ENCODE results near the gene CNKSR2. TPM values are rescaled to one million over a fixed set of nuclear protein-coding genes. Genes with fewer than 3 reads are reported as not detected.

Gene CNKSR2
- total and polyA plus RNA-seq, 2 of the 13 experiments (the other 11 are each of a cell fraction or from before 2014, with no cell fraction given) = not detected

DNA sequence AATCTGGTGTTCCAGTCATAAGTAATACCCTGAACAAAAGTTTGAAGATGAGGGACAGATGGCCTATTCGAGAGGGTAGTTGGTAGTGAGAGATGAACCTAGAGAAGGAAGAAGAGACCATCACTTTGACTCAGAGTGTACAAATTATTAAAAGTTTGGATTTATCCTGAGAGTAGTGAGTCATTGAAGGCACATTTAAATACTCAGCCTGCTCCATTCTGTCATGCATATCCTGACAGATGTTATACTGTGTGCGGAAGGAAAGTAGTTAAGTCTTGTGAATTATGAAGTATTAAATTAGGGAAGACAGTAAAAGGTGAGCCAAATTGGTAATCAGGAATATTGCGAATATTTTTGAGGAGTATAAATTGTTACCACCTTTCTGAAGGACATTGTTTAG is 190.8 kb downstream of the CNKSR2 start:
- in situ Hi-C loops (cut with HindIII; ENCODE audit: extremely low pct_ligation_motif_present, low pct_unique_long_range_greater_than_20kb) = no loop called here
- 36% methylated on average over 3 of the region's 3 CpGs for WGBS (ENCODE audit: low lambda C conversion rate)

DNA sequence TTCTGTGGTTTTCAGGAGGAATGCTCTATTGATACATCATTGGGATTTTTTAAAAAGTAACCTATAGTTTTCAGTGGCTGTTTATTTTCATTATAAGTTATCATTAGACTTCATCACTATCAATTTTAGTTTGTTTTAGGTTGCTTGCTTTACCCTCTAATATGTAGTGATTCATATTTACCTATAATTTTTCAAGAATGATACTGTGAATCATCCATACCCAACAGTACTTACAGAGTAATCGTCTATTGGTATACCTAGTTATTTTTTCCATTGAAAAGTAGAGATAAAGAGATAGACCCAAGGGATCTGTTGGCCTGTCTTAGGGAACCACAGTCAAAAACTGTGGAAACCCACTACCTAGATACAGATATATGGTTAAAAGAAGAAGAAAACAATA is 200.6 kb downstream of the CNKSR2 start:
- Histone ChIP-seq H3K36me3 (replicated peaks in 1 of 2; ENCODE audit: control insufficient read depth in 1 of 2, insufficient read depth in 2 of 2, low read length in 2 of 2) (no peaks in the 10 kb centered on the region), H2AFZ (ENCODE audit: low read length) (no peak overlapping the region), H3K27ac (ENCODE audit: extremely low read length, insufficient read depth, low read length) (no peak overlapping the region), H3K9ac (ENCODE audit: insufficient read depth, low read depth, low read length) (no peak overlapping the region), H3K27me3 (ENCODE audit: control insufficient read depth in 1 of 2, insufficient read depth in 2 of 2, low read length in 2 of 2) (no peaks in the 10 kb centered on the region), H4K20me1 (ENCODE audit: insufficient read depth, low read length) (no peaks in the 10 kb centered on the region), H3K4me1 (ENCODE audit: insufficient read depth, low read length) (no peaks in the 10 kb centered on the region), H3K79me2 (ENCODE audit: insufficient read depth, low read length) (no peaks in the 10 kb centered on the region), H3K4me2 (ENCODE audit: low read depth, low read length) (no peak overlapping the region), H3K4me3 (replicated peaks in 1 of 3; ENCODE audit: insufficient read depth in 1 of 3, low read depth in 2 of 3, low read length in 3 of 3) (no peak overlapping the region), H3K9me3 (ENCODE audit: low read length) (no peaks in the 10 kb centered on the region)
- POLR2A ChIA-PET = no interaction called here
- DNase-seq (ENCODE audit: low spot score) (no peak), FAIRE-seq (no peak), ATAC-seq (no peak)
- WGBS (ENCODE audit: low lambda C conversion rate) = 0% methylated on average over 1 of the region's 1 CpG
- intact Hi-C loops (cut with micrococcal nuclease; ENCODE audit: unreplicated experiment) = no loop called here
- in situ Hi-C loops (cut with HindIII; ENCODE audit: extremely low pct_ligation_motif_present, low pct_unique_long_range_greater_than_20kb) = no loop called here
- CTCF ChIA-PET (ENCODE audit: low intra/inter-chr PET ratio, low total read pairs) = no interaction called here
- BruUV-seq (replicated peaks) = no TSS peak
- no peak for TF ChIP-seq SIN3A (IDR thresholded peaks at IDR 0.05; ENCODE audit: borderline replicate concordance, low read depth, low read length)
- TF ChIP-seq ZNF570 (CRISPR knock-in tag; IDR thresholded peaks at IDR 0.05; ENCODE audit: borderline replicate concordance) = no peak
- no peak for TF ChIP-seq CENPT (CRISPR knock-in tag; IDR thresholded peaks at IDR 0.05; ENCODE audit: low read depth)
- TF ChIP-seq TFE3 (CRISPR knock-in tag; IDR thresholded peaks at IDR 0.05) = no peak
- no peak for TF ChIP-seq ZNF710 (CRISPR knock-in tag; IDR thresholded peaks at IDR 0.05; ENCODE audit: borderline replicate concordance)

More for the DNA sequence above, 190.8 kb downstream of the CNKSR2 start:
- H3K4me2 ChIP-seq (ENCODE audit: low read depth, low read length) = no peak overlapping the region
- H3K27me3 ChIP-seq (ENCODE audit: control insufficient read depth in 1 of 2, insufficient read depth in 2 of 2, low read length in 2 of 2) = no peaks in the 10 kb centered on the region
- no peak overlapping the region for H2AFZ ChIP-seq (ENCODE audit: low read length)
- H3K4me3 ChIP-seq (replicated peaks in 1 of 3; ENCODE audit: insufficient read depth in 1 of 3, low read depth in 2 of 3, low read length in 3 of 3) = no peak overlapping the region
- ATAC-seq (no peak), FAIRE-seq (no peak), DNase-seq (ENCODE audit: low spot score) (no peak)
- no peak overlapping the region for H3K27ac ChIP-seq (ENCODE audit: extremely low read length, insufficient read depth, low read length)
- no peaks in the 10 kb centered on the region for H3K4me1 ChIP-seq (ENCODE audit: insufficient read depth, low read length)
- intact Hi-C loops (cut with micrococcal nuclease; ENCODE audit: unreplicated experiment) = no loop called here
- TF ChIP-seq ZNF605 (CRISPR knock-in tag; IDR thresholded peaks at IDR 0.05) (no peak), ZNF383 (CRISPR knock-in tag; IDR thresholded peaks at IDR 0.05; ENCODE audit: borderline replicate concordance) (no peak), FOXP1 (IDR thresholded peaks at IDR 0.05) (no peak), FOXP1 (CRISPR knock-in tag; IDR thresholded peaks at IDR 0.05) (no peak), ZNF577 (CRISPR knock-in tag; IDR thresholded peaks at IDR 0.05; ENCODE audit: borderline replicate concordance, low read depth) (no peak), HMG20A (CRISPR knock-in tag; IDR thresholded peaks at IDR 0.05; ENCODE audit: borderline replicate concordance) (no peak), SIX4 (CRISPR knock-in tag; IDR thresholded peaks at IDR 0.05) (no peak), ZNF761 (CRISPR knock-in tag; conservative IDR thresholded peaks at IDR 0.05) (no peak), TRAFD1 (CRISPR knock-in tag; IDR thresholded peaks at IDR 0.05; ENCODE audit: borderline replicate concordance) (no peak)
- TF ChIP-seq, protein P1, sequence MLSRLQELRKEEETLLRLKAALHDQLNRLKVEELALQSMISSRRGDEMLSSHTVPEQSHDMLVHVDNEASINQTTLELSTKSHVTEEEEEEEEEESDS (CRISPR knock-in tag; IDR thresholded peaks at IDR 0.05; ENCODE audit: borderline replicate concordance) = no peak
- H3K79me2 ChIP-seq (ENCODE audit: insufficient read depth, low read length) = no peaks in the 10 kb centered on the region
- POLR2A ChIA-PET = no interaction called here
- no peaks in the 10 kb centered on the region for H3K36me3 ChIP-seq (replicated peaks in 1 of 2; ENCODE audit: control insufficient read depth in 1 of 2, insufficient read depth in 2 of 2, low read length in 2 of 2)
- no TSS peak for BruUV-seq (replicated peaks)
- H4K20me1 ChIP-seq (ENCODE audit: insufficient read depth, low read length) = no peaks in the 10 kb centered on the region
- H3K9me3 ChIP-seq (ENCODE audit: low read length) = no peaks in the 10 kb centered on the region
- CTCF ChIA-PET (ENCODE audit: low intra/inter-chr PET ratio, low total read pairs) = no interaction called here
- H3K9ac ChIP-seq (ENCODE audit: insufficient read depth, low read depth, low read length) = no peak overlapping the region

All from HepG2 (cell line).